Esophagus muscularis mucosa (tissue), 3 donors: ENCODE data around the gene HERPUD1.
"Not testable (repeated sequence)": the region's sequence is repeated elsewhere in the genome, so short reads cannot be mapped to it uniquely, and the experiment has no call there.

Experiments
- EP300 ChIP-seq: sonication (generic); formaldehyde crosslinking; IDR thresholded peaks from one replicate; pipeline ENCODE4 v1.6.1; 2017; ENCODE audit warnings: antibody characterized with exemption
- TF ChIP-seq, protein P1 (sequence below), 3 experiments: fragments of 200-600 bp in 2 of 3; fragments of 450-650 bp in 1 of 3; sonication (generic) in 2 of 3; IDR thresholded peaks; one replicate each; pipeline ENCODE4 v1.5.1; 2017 to 2019; ENCODE audit warnings: antibody characterized with exemption in 3 of 3, mild to moderate bottlenecking in 2 of 3, moderate library complexity in 1 of 3

DNA sequence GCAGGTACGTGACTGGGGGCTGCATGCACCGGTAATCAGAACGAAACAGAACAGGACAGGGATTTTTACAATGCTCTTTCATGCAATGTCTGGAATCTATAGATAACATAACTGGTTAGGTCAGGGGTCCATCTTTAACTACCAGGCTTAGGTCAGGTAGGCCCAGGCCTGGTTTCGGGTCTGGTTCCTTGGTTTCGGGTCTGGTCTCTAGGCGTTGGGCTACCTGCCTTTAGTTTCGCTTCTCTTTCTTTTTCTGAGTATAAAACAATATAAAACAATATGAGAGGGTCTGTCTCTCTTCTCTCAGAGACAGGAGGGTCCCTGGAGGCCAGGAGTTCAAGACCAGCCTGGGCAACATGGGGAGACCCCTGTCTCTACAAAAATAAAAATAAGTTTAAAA is 42.0 kb downstream of the HERPUD1 start:
- TF ChIP-seq, protein P1, sequence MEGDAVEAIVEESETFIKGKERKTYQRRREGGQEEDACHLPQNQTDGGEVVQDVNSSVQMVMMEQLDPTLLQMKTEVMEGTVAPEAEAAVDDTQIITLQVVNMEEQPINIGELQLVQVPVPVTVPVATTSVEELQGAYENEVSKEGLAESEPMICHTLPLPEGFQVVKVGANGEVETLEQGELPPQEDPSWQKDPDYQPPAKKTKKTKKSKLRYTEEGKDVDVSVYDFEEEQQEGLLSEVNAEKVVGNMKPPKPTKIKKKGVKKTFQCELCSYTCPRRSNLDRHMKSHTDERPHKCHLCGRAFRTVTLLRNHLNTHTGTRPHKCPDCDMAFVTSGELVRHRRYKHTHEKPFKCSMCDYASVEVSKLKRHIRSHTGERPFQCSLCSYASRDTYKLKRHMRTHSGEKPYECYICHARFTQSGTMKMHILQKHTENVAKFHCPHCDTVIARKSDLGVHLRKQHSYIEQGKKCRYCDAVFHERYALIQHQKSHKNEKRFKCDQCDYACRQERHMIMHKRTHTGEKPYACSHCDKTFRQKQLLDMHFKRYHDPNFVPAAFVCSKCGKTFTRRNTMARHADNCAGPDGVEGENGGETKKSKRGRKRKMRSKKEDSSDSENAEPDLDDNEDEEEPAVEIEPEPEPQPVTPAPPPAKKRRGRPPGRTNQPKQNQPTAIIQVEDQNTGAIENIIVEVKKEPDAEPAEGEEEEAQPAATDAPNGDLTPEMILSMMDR (IDR thresholded peaks at IDR 0.05): not testable (repeated sequence)
- TF ChIP-seq EP300: not testable (repeated sequence)
